Measurements from ENCODE around the gene NF1. TPM values are rescaled to one million over a fixed set of nuclear protein-coding genes. Genes with fewer than 3 reads are reported as not detected.
A peak's percentile ranks its signal among the peaks of the same experiment; 100 is the strongest.
"Not testable (repeated sequence)": the region's sequence is repeated elsewhere in the genome, so short reads cannot be mapped to it uniquely, and the experiment has no call there.

Gene NF1
- total and polyA plus RNA-seq, 2 of the 13 experiments (the other 11 are each of a cell fraction or from before 2014, with no cell fraction given), result 21.5 to 26.5 TPM

DNA sequence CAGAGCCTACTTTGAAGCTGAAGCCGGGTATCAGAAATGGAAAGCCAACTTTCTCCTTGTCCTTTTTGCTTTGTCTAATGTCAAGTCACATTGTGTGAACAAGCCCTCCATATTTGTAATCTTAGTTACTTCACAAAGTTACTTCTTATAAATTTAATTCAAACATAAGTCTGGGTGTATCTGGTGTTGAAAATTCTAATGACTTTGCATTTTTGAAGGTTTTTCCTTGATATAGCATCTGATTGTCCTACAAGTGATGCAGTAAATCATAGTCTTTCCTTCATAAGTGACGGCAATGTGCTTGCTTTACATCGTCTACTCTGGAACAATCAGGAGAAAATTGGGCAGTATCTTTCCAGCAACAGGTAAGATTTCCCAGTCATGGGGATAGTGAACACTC lies 165.4 kb downstream of the NF1 start:
- Histone ChIP-seq H3K9me3 (ENCODE audit: low read length) (no peaks in the 10 kb centered on the region), H3K4me1 (ENCODE audit: insufficient read depth, low read length) (no peaks in the 10 kb centered on the region), H3K79me2 (ENCODE audit: insufficient read depth, low read length) (no peaks in the 10 kb centered on the region), H3K27me3 (ENCODE audit: control insufficient read depth in 1 of 2, insufficient read depth in 2 of 2, low read length in 2 of 2) (no peaks in the 10 kb centered on the region), H3K4me2 (ENCODE audit: low read depth, low read length) (no peak overlapping the region), H3K27ac (ENCODE audit: extremely low read length, insufficient read depth, low read length) (no peak overlapping the region), H3K4me3 (replicated peaks in 1 of 3; ENCODE audit: insufficient read depth in 1 of 3, low read depth in 2 of 3, low read length in 3 of 3) (no peak overlapping the region), H4K20me1 (ENCODE audit: insufficient read depth, low read length) (no peaks in the 10 kb centered on the region), H3K9ac (ENCODE audit: insufficient read depth, low read depth, low read length) (no peak overlapping the region), H2AFZ (ENCODE audit: low read length) (no peak overlapping the region), H3K36me3 (replicated peaks in 1 of 2; ENCODE audit: control insufficient read depth in 1 of 2, insufficient read depth in 2 of 2, low read length in 2 of 2) (peaks cover 2 to 26% of the 10 kb centered on the region in 2 experiments)
- ATAC-seq (no peak), FAIRE-seq (no peak), DNase-seq (ENCODE audit: low spot score) (no peak)
- WGBS (ENCODE audit: low lambda C conversion rate), result 97% methylated on average over 3 of the region's 3 CpGs
- intact Hi-C loops (cut with micrococcal nuclease; ENCODE audit: unreplicated experiment) (no loop called here), in situ Hi-C loops (cut with HindIII; ENCODE audit: extremely low pct_ligation_motif_present, low pct_unique_long_range_greater_than_20kb) (no loop called here)
- ChIA-PET CTCF (ENCODE audit: low intra/inter-chr PET ratio, low total read pairs) (no interaction called here), POLR2A (no interaction called here)
- BruUV-seq (replicated peaks), result no TSS peak
- TF ChIP-seq AHR (CRISPR knock-in tag; IDR thresholded peaks at IDR 0.05) (no peak), ZNF556 (CRISPR knock-in tag; IDR thresholded peaks at IDR 0.05; ENCODE audit: borderline replicate concordance) (no peak), MAFF (IDR thresholded peaks at IDR 0.05; ENCODE audit: low read depth, low read length) (peak; percentile 37; the same call in 1 of the 2 replicates), MLLT10 (CRISPR knock-in tag; IDR thresholded peaks at IDR 0.05) (no peak), MAFK (conservative IDR thresholded peaks at IDR 0.05 in 1 of 2, IDR thresholded peaks at IDR 0.05 in 1 of 2; ENCODE audit: low read length in 2 of 2) (peak; percentile 42 to 50; a peak in 3 of 4 replicates)

GRCh38 chr17:31261601-31262000 lies 166.8 kb downstream of the NF1 start:
- no peaks in the 10 kb centered on the region for H3K27me3 ChIP-seq (ENCODE audit: control insufficient read depth in 1 of 2, insufficient read depth in 2 of 2, low read length in 2 of 2)
- no peaks in the 10 kb centered on the region for H3K9me3 ChIP-seq (ENCODE audit: low read length)
- no TSS peak for BruUV-seq (replicated peaks)
- CTCF ChIA-PET (ENCODE audit: low intra/inter-chr PET ratio, low total read pairs), result no interaction called here
- no peak overlapping the region for H2AFZ ChIP-seq (ENCODE audit: low read length)
- peaks cover 2 to 26% of the 10 kb centered on the region in 2 experiments; a peak in 4 of 5 replicates for H3K36me3 ChIP-seq (replicated peaks in 1 of 2; ENCODE audit: control insufficient read depth in 1 of 2, insufficient read depth in 2 of 2, low read length in 2 of 2)
- no peak for FAIRE-seq
- no peak overlapping the region for H3K4me2 ChIP-seq (ENCODE audit: low read depth, low read length)
- H3K4me3 ChIP-seq (replicated peaks in 1 of 3; ENCODE audit: insufficient read depth in 1 of 3, low read depth in 2 of 3, low read length in 3 of 3), result no peak overlapping the region
- no peaks in the 10 kb centered on the region for H3K4me1 ChIP-seq (ENCODE audit: insufficient read depth, low read length)
- no peak overlapping the region for H3K27ac ChIP-seq (ENCODE audit: extremely low read length, insufficient read depth, low read length)
- no peaks in the 10 kb centered on the region for H4K20me1 ChIP-seq (ENCODE audit: insufficient read depth, low read length)
- ATAC-seq, result no peak
- in situ Hi-C loops (cut with HindIII; ENCODE audit: extremely low pct_ligation_motif_present, low pct_unique_long_range_greater_than_20kb) (no loop called here), intact Hi-C loops (cut with micrococcal nuclease; ENCODE audit: unreplicated experiment) (no loop called here)
- POLR2A ChIA-PET, result no interaction called here
- H3K9ac ChIP-seq (ENCODE audit: insufficient read depth, low read depth, low read length), result no peak overlapping the region
- DNase-seq (ENCODE audit: low spot score), result no peak
- H3K79me2 ChIP-seq (ENCODE audit: insufficient read depth, low read length), result no peaks in the 10 kb centered on the region
- no peak for TF ChIP-seq SAP130 (CRISPR knock-in tag; IDR thresholded peaks at IDR 0.05; ENCODE audit: low read depth)
- no peak for TF ChIP-seq SKIL (CRISPR knock-in tag; IDR thresholded peaks at IDR 0.05; ENCODE audit: borderline replicate concordance)
- no peak for TF ChIP-seq POLR2AphosphoS2 (IDR thresholded peaks at IDR 0.05; ENCODE audit: low read depth, low read length)
- TF ChIP-seq ZNF614 (CRISPR knock-in tag; IDR thresholded peaks at IDR 0.05; ENCODE audit: borderline replicate concordance), result no peak
- TF ChIP-seq ZNF782 (CRISPR knock-in tag; IDR thresholded peaks at IDR 0.05; ENCODE audit: borderline replicate concordance), result no peak
- no peak for TF ChIP-seq SOX5 (CRISPR knock-in tag; IDR thresholded peaks at IDR 0.05; ENCODE audit: borderline replicate concordance)
- no peak for TF ChIP-seq ZFP36L1 (CRISPR knock-in tag; IDR thresholded peaks at IDR 0.05)
- 88% methylated on average over 1 of the region's 1 CpG for WGBS (ENCODE audit: low lambda C conversion rate)

DNA sequence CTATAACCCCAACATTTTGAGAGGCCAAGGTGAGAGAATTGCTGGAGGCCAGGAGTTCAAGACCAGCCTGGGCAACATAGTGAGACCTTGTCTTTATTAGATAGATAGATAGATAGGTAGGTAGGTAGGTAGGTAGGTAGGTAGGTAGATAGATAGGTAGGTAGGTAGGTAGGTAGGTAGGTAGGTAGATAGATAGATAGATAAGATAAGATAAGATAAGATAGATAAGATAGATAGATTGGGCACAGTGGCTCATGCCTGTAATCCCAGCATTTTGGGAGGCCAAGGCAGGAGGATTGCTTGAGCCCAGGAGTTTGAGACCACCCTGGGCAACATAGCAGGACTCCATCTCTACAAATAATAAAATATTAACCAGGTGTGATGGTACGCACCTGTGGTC lies 168.1 kb downstream of the NF1 start:
- FAIRE-seq; H3K4me2 ChIP-seq (ENCODE audit: low read depth, low read length); BruUV-seq (replicated peaks); H4K20me1 ChIP-seq (ENCODE audit: insufficient read depth, low read length); H3K79me2 ChIP-seq (ENCODE audit: insufficient read depth, low read length); H3K9me3 ChIP-seq (ENCODE audit: low read length); H3K27ac ChIP-seq (ENCODE audit: extremely low read length, insufficient read depth, low read length); H3K4me3 ChIP-seq (replicated peaks in 1 of 3; ENCODE audit: insufficient read depth in 1 of 3, low read depth in 2 of 3, low read length in 3 of 3); intact Hi-C loops (cut with micrococcal nuclease; ENCODE audit: unreplicated experiment); H3K9ac ChIP-seq (ENCODE audit: insufficient read depth, low read depth, low read length); ATAC-seq; in situ Hi-C loops (cut with HindIII; ENCODE audit: extremely low pct_ligation_motif_present, low pct_unique_long_range_greater_than_20kb); CTCF ChIA-PET (ENCODE audit: low intra/inter-chr PET ratio, low total read pairs); H2AFZ ChIP-seq (ENCODE audit: low read length); H3K27me3 ChIP-seq (ENCODE audit: control insufficient read depth in 1 of 2, insufficient read depth in 2 of 2, low read length in 2 of 2); POLR2A ChIA-PET; DNase-seq (ENCODE audit: low spot score); H3K4me1 ChIP-seq (ENCODE audit: insufficient read depth, low read length): not testable (repeated sequence)
- peaks cover 2 to 32% of the 10 kb centered on the region in 2 experiments; a peak in 4 of 5 replicates for H3K36me3 ChIP-seq (replicated peaks in 1 of 2; ENCODE audit: control insufficient read depth in 1 of 2, insufficient read depth in 2 of 2, low read length in 2 of 2)
- WGBS (ENCODE audit: low lambda C conversion rate), result 100% methylated on average over 1 of the region's 1 CpG
